ENCODE measurements around the gene ATP5IF1. TPM values are rescaled to one million over a fixed set of nuclear protein-coding genes. Genes with fewer than 3 reads are reported as not detected.
A peak's percentile ranks its signal among the peaks of the same experiment; 100 is the strongest.

Gene ATP5IF1
- polyA plus RNA-seq, 1 experiment, result 168 TPM

DNA sequence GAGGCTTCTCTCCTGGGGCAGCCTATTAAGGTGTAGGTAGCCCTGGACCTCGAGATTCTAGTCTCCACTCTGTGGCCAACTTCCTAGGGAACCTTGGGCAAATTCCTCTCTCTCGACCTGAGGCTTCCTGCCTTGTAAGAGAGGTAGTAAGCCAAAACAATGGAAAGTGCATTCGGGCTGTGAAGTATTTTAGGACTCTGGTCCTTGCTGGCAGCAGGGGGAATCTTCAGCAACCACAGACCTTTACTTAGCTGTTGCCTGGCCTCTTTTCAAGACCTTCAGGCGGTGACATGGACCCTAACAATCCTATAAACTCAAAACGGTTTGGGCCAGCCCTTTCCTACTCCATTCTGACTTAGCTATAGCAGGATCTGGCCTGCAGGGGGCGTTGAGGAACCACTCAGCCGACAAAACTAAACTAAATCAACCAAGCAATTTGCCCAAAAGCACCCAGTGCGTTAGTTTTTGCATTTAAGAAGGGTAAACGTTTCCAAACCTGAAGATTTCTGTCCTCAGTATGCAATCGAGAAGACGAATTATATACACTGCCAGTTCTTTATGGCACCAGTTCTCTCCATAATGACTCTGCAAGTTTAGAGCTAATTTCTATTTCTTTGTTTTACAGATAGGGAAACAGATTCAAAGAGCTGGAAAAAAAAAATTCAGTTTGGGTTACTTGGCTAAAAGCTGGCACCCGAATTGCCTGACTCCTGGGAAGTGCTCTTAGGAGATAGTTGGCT, 12.5 kb downstream of the ATP5IF1 start:
- TF ChIP-seq, protein P1, sequence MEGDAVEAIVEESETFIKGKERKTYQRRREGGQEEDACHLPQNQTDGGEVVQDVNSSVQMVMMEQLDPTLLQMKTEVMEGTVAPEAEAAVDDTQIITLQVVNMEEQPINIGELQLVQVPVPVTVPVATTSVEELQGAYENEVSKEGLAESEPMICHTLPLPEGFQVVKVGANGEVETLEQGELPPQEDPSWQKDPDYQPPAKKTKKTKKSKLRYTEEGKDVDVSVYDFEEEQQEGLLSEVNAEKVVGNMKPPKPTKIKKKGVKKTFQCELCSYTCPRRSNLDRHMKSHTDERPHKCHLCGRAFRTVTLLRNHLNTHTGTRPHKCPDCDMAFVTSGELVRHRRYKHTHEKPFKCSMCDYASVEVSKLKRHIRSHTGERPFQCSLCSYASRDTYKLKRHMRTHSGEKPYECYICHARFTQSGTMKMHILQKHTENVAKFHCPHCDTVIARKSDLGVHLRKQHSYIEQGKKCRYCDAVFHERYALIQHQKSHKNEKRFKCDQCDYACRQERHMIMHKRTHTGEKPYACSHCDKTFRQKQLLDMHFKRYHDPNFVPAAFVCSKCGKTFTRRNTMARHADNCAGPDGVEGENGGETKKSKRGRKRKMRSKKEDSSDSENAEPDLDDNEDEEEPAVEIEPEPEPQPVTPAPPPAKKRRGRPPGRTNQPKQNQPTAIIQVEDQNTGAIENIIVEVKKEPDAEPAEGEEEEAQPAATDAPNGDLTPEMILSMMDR (IDR thresholded peaks at IDR 0.05; ENCODE audit: insufficient read depth, low read depth, low read length), result peak; percentile 97
- POLR2A ChIA-PET, result interaction anchor here (0.5 to 1.0 kb wide), 2 partner anchors 257 to 264 kb away, joined by 3 read pairs; partner anchors contain the start of gene RCC1
- Histone ChIP-seq H3K4me3 (ENCODE audit: low read depth, low read length) (no peak overlapping the region), H3K27me3 (ENCODE audit: control insufficient read depth, insufficient read depth, low read length) (no peaks in the 10 kb centered on the region), H3K36me3 (ENCODE audit: control insufficient read depth, insufficient read depth, low read length) (no peaks in the 10 kb centered on the region)
- CTCF ChIA-PET, result interaction anchor here (0.5 to 3.5 kb wide), 39 partner anchors 9 to 1254 kb away, joined by 3 to 28 read pairs (median 3); partner anchors contain the start of genes DNAJC8, MED18, PHACTR4 and SESN2
- no peak for DNase-seq (ENCODE audit: low read depth)

DNA sequence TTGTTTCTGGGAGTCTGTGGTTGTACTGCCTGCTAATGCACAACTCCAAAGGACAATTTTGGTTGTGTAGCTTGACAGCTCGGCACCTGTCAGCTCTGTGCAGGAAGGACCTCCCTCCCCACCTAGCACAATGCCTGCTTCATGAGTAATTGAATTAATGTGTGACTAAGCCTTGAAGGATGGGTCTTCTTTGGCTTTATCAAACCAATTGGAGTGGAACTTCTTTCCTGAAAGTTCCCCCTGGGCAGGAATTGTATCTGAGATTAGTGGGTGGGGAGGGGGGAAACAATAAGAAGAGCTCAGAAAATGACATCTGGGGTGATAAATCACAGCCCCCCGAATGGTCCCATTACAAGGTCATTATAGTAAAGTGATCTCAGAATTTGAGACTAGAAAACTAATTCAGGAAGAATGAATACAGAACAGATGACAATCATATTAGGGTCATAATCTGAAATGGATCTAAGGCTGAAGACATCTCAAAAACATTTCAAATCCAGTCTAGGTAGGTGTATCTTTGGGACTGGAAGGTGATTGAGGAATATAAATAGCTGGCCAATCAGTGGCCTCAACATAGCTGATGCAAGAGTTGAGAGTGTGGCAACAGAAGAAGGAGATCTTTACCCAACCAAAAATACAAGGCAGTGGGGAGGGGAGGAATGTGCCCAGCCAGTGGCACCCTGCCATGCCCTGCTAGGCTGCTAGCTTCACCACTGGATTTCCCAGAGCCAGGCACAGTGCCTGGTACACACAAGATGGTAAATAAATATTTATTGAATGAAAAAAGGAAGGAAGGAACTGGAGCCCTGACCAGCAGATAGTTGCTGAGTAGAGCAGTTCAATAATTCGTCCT, 13.3 kb downstream of the ATP5IF1 start:
- H3K36me3 ChIP-seq (ENCODE audit: control insufficient read depth, insufficient read depth, low read length), result no peaks in the 10 kb centered on the region
- TF ChIP-seq, protein P1 (IDR thresholded peaks at IDR 0.05; ENCODE audit: insufficient read depth, low read depth, low read length), result no peak
- no peak for DNase-seq (ENCODE audit: low read depth)
- no peaks in the 10 kb centered on the region for H3K27me3 ChIP-seq (ENCODE audit: control insufficient read depth, insufficient read depth, low read length)
- CTCF ChIA-PET, result interaction anchor here (0.6 to 3.5 kb wide), 37 partner anchors 8 to 1255 kb away, joined by 3 to 28 read pairs (median 4); partner anchors contain the start of genes DNAJC8, MED18, PHACTR4 and SESN2
- H3K4me3 ChIP-seq (ENCODE audit: low read depth, low read length), result no peak overlapping the region
- POLR2A ChIA-PET, result interaction anchor here (0.5 to 1.0 kb wide), 3 partner anchors 256 to 263 kb away, joined by 3 to 4 read pairs (median 3); partner anchors contain the start of gene RCC1

DNA sequence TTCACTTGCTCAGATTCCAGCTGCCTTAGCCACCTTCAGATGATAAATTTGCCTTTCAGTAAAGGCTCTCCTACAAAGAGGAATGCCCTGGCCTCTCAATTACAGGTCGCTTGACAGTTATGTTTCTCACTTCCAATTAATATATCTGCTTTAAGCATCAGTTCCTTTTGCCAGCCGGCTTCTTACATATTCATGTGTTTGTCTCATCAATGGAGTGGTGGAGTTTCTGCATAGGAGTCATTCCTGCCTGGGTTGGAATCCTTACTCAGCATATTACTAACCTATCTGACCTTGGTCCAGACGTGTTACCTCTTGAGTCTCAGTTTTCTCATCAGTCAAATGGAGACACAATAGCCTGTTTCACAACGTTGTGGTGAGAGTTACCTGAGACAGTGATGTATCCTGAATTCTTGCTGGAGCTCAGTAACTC, 14.0 kb downstream of the ATP5IF1 start:
- CTCF ChIA-PET, result interaction anchor here (1.3 to 3.5 kb wide), 10 partner anchors 7 to 353 kb away, joined by 4 to 28 read pairs (median 8); partner anchors contain the start of genes DNAJC8, MED18 and SESN2
- TF ChIP-seq, protein P1 (IDR thresholded peaks at IDR 0.05; ENCODE audit: insufficient read depth, low read depth, low read length), result no peak
- POLR2A ChIA-PET, result interaction anchor here (0.8 kb wide), 1 partner anchor 259 kb away, joined by 4 read pairs; no protein-coding TSS in a partner anchor
- H3K36me3 ChIP-seq (ENCODE audit: control insufficient read depth, insufficient read depth, low read length), result no peaks in the 10 kb centered on the region
- H3K4me3 ChIP-seq (ENCODE audit: low read depth, low read length), result no peak overlapping the region
- no peaks in the 10 kb centered on the region for H3K27me3 ChIP-seq (ENCODE audit: control insufficient read depth, insufficient read depth, low read length)
- no peak for DNase-seq (ENCODE audit: low read depth)

DNA sequence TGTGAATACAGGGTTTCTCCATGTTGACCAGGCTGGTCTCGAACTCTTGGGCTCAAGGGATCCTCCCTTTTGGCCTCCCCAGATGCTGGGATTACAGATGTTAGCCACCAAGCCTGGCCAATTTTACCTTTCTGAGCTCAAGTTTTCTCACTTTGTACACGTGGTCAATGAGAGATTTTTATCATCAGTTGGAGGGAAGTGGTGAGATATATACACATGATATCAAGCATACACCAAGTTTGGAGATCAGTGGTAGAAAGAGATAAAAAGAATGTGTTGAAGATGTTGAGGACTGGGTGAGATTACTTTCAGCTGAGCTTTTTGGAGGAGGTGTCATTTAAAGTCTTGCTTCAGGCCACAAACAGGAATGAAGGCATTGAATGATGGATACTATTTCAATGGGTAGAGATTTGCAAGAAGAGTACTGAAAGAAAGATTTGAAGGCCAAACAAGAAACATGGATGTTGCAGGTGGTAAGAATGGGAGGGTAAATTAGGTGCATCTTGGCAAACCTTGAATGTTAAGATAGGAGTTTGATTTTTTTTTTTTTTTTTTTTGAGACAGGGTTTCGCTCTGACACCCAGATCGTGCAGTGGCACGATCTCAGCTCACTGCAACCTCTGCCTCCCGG, 20.4 kb downstream of the ATP5IF1 start:
- CTCF ChIA-PET, result interaction anchor here (0.6 to 3.2 kb wide), 2 partner anchors 8 to 166 kb away, joined by 3 to 17 read pairs; no protein-coding TSS in a partner anchor
- Histone ChIP-seq H3K4me3 (ENCODE audit: low read depth, low read length) (no peak overlapping the region), H3K36me3 (ENCODE audit: control insufficient read depth, insufficient read depth, low read length) (no peaks in the 10 kb centered on the region), H3K27me3 (ENCODE audit: control insufficient read depth, insufficient read depth, low read length) (no peaks in the 10 kb centered on the region)
- TF ChIP-seq, protein P1 (IDR thresholded peaks at IDR 0.05; ENCODE audit: insufficient read depth, low read depth, low read length), result no peak
- no peak for DNase-seq (ENCODE audit: low read depth)
- POLR2A ChIA-PET, result no interaction called here
